HEK293T (cell line): ENCODE data around the gene NHP2.

ENCODE experiments used
- CTCF ChIA-PET: fragments of 350-600 bp; formaldehyde crosslinking; extraction: SDS; loops from one replicate; lab custom pipeline; 2021; ENCODE audit warnings: antibody characterized with exemption, inconsistent platforms; lab: Yijun Ruan, JAX
- POLR2A ChIA-PET: fragments of 350-600 bp; formaldehyde crosslinking; extraction: SDS; loops from one replicate; lab custom pipeline; 2020; ENCODE audit warnings: antibody characterized with exemption, inconsistent platforms; lab: Yijun Ruan, JAX
- DNase-seq: peaks from one replicate; pipeline ENCODE4 v3.0.0; 2012; ENCODE audit warnings: mixed read lengths; ENCODE audit errors: extremely low spot score
- ARNT ChIP-seq: fragments of 450-650 bp; IDR thresholded peaks from 2 replicates; pipeline ENCODE4 v1.6.1; 2017; ENCODE audit warnings: mild to moderate bottlenecking
- BHLHE40 ChIP-seq: fragments of 450-650 bp; IDR thresholded peaks from 2 replicates; pipeline ENCODE4 v1.6.1; 2016; ENCODE audit warnings: mild to moderate bottlenecking, moderate library complexity, borderline replicate concordance
- CTBP1 ChIP-seq: fragments of 450-650 bp; IDR thresholded peaks from 2 replicates; pipeline ENCODE4 v1.6.1; 2016; ENCODE audit warnings: borderline replicate concordance
- ELF4 ChIP-seq: fragments of 450-650 bp; IDR thresholded peaks from 2 replicates; pipeline ENCODE4 v1.6.1; 2017; ENCODE audit warnings: antibody characterized with exemption
- FOXA1 ChIP-seq: fragments of 450-650 bp; IDR thresholded peaks from 2 replicates; pipeline ENCODE4 v1.6.1; 2016; ENCODE audit warnings: mild to moderate bottlenecking
- FOXK2 ChIP-seq: fragments of 450-650 bp; IDR thresholded peaks from 2 replicates; pipeline ENCODE4 v1.6.1; 2016; ENCODE audit warnings: mild to moderate bottlenecking
- FOXM1 ChIP-seq: fragments of 450-650 bp; IDR thresholded peaks from 2 replicates; pipeline ENCODE4 v1.6.1; 2017; ENCODE audit warnings: mild to moderate bottlenecking, borderline replicate concordance
- HDGF ChIP-seq: fragments of 450-650 bp; IDR thresholded peaks from 2 replicates; pipeline ENCODE4 v1.6.1; 2017; ENCODE audit warnings: antibody characterized with exemption, borderline replicate concordance
- L3MBTL2 ChIP-seq: fragments of 450-650 bp; conservative IDR thresholded peaks from 2 replicates; pipeline ENCODE4 v1.6.1; 2016; ENCODE audit warnings: mild to moderate bottlenecking
- LEF1 ChIP-seq: fragments of 450-650 bp; IDR thresholded peaks from 2 replicates; pipeline ENCODE4 v1.6.1; 2017; ENCODE audit warnings: mild to moderate bottlenecking, borderline replicate concordance
- NFRKB ChIP-seq: fragments of 450-650 bp; IDR thresholded peaks from 2 replicates; pipeline ENCODE4 v1.6.1; 2016; ENCODE audit warnings: mild to moderate bottlenecking, moderate library complexity
- SP1 ChIP-seq: fragments of 450-650 bp; IDR thresholded peaks from 2 replicates; pipeline ENCODE4 v1.6.1; 2017
- SUZ12 ChIP-seq: fragments of 450-650 bp; IDR thresholded peaks from 2 replicates; pipeline ENCODE4 v1.6.1; 2016; ENCODE audit warnings: mild to moderate bottlenecking
- TARDBP ChIP-seq: fragments of 450-650 bp; IDR thresholded peaks from 2 replicates; pipeline ENCODE4 v1.6.1; 2016
- ZNF384 ChIP-seq: fragments of 450-650 bp; IDR thresholded peaks from 2 replicates; pipeline ENCODE4 v1.6.1; 2016
- TF ChIP-seq, protein P1 (sequence below): fragments of 450-650 bp; IDR thresholded peaks from 2 replicates; pipeline ENCODE4 v1.6.1; 2016

The NHP2 gene

DNA sequence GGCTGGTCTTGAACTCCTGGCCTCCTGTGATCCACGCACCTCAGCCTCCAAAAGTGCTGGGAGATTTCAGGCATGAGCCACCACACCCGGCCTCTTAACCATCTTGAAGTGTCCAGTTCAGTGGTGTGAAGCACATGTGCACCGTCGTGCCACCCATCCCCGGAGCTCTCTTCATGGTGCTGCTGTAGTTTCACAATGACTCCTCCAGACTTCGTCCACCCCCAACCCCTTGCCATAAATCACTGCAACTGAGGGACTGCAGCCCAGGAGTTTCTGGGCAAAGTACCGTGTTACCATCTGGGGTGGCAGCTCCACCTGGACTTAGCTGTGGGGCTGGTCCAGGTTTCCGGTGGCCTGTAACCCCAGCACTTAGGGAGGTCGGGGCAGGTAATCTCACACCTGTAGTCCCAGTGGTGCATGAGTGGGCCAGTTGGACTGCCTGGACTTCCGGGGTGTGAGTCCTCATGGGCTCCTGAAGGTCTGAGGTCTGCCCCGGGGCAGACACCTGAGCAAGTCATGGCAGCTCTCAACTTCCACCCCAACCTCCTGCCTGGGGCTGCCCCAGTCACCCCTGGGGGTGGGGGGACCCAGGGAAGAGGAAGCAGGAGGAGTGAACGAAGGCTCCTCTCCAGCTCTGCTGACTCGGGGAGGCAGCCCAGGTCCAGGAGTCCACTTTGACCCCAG is 47.0 kb downstream of the NHP2 start:
- POLR2A ChIA-PET = interaction anchor here (2.2 kb wide), 1 partner anchor 48 kb away, joined by 5 read pairs; the partner anchor contains the start of gene NHP2

DNA sequence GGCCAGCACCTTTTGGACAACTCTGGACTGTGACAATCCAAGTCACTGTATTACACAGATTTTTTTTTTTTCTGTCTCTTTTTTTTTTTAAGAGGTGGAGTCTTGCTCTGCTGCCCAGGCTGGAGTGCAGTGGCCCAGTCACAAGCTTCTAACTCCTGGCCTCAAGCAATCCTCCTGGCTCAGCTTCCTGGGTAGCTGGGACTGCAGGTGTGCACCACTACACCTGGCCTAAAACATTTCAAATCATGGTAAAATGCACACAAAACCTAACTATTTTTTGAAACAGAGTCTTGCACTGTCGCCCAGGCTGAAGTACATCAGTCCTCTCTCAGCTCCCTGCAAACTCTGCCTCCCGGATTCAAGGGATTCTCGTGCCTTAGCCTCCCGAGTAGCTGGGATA is 47.6 kb downstream of the NHP2 start:
- ChIA-PET CTCF (interaction anchor here (1.0 kb wide), 1 partner anchor 15 kb away, joined by 4 read pairs; no protein-coding TSS in a partner anchor), POLR2A (interaction anchor here (2.2 kb wide), 1 partner anchor 48 kb away, joined by 5 read pairs; the partner anchor contains the start of gene NHP2)
- TF ChIP-seq ARNT (no peak), ELF4 (no peak), TARDBP (no peak), SUZ12 (no peak), LEF1 (no peak), CTBP1 (no peak), FOXM1 (no peak), FOXK2 (no peak), HDGF (no peak), NFRKB (no peak), L3MBTL2 (no peak), SP1 (no peak), FOXA1 (no peak), BHLHE40 (no peak), ZNF384 (no peak)
- TF ChIP-seq, protein P1, sequence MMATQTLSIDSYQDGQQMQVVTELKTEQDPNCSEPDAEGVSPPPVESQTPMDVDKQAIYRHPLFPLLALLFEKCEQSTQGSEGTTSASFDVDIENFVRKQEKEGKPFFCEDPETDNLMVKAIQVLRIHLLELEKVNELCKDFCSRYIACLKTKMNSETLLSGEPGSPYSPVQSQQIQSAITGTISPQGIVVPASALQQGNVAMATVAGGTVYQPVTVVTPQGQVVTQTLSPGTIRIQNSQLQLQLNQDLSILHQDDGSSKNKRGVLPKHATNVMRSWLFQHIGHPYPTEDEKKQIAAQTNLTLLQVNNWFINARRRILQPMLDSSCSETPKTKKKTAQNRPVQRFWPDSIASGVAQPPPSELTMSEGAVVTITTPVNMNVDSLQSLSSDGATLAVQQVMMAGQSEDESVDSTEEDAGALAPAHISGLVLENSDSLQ = no peak
- DNase-seq = no peak

More for the DNA sequence above, 47.0 kb downstream of the NHP2 start:
- CTCF ChIA-PET = interaction anchor here (1.0 kb wide), 1 partner anchor 15 kb away, joined by 4 read pairs; no protein-coding TSS in a partner anchor
- TF ChIP-seq CTBP1 = no peak
- TF ChIP-seq SP1 = no peak
- no peak for TF ChIP-seq TARDBP
- no peak for TF ChIP-seq SUZ12
- TF ChIP-seq ARNT = no peak
- TF ChIP-seq NFRKB = no peak
- TF ChIP-seq LEF1 = no peak
- TF ChIP-seq, protein P1 = no peak
- TF ChIP-seq FOXK2 = no peak
- no peak for TF ChIP-seq FOXA1
- no peak for TF ChIP-seq FOXM1
- no peak for TF ChIP-seq ZNF384
- no peak for TF ChIP-seq ELF4
- TF ChIP-seq BHLHE40 = no peak
- no peak for TF ChIP-seq HDGF
- TF ChIP-seq L3MBTL2 = no peak
- no peak for DNase-seq

DNA sequence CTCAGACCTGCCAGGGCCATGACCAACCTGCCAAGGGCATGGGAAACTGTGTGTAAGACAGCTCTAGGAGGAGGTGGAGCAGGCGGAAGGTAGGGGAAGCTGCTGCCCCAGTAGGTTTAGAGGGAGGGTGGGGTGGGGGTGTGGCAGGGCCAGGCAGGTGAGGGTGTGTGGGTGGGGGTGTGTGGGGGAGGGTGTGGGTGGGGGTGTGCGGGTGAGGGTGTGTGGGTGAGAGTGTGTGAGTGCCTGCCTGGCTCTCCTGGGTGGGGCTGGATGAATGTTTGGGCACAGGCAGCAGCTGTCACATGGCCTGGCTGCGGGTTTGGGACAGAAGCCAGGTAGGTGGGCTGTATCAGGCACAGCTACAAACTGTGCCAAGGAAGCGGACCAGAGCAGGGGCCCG is 49.2 kb downstream of the NHP2 start:
- ChIA-PET CTCF (no interaction called here), POLR2A (no interaction called here)
- no peak for DNase-seq
- TF ChIP-seq ZNF384 (no peak), FOXM1 (no peak), ARNT (no peak), SP1 (no peak), NFRKB (no peak)
- TF ChIP-seq, protein P1 = no peak

DNA sequence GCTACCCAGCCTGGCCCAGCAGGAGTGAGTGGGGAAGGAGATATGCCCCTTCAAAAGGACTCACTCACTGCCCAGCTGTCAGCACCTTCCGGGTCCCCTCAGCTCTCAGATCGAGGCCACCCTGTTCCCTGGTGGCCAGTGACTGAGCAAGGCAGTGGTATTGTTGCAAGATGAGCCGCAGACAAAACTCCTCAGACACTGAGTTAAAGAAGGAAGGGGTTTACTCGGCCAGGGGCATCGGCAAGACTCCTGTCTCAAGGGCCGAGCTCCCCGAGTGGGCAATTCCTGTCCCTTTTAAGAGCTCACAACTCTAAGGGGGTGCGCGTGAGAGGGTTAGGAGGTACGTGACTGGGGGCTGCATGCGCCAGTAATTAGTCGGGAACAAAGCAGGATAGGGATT is 50.1 kb downstream of the NHP2 start:
- POLR2A ChIA-PET = no interaction called here

More for the DNA sequence above, 50.1 kb downstream of the NHP2 start:
- TF ChIP-seq TARDBP (no peak), CTBP1 (no peak), BHLHE40 (no peak), FOXA1 (no peak), HDGF (no peak), SP1 (no peak), ARNT (no peak)
- no peak for DNase-seq
- CTCF ChIA-PET = no interaction called here
